Fibroblast of villous mesenchyme (primary cell): Measurements from ENCODE around the gene PTPRN2. TPM values are rescaled to one million over a fixed set of nuclear protein-coding genes. Genes with fewer than 3 reads are reported as not detected.

Source experiments
- DNase-seq: peaks from one replicate; pipeline ENCODE4 v3.0.0-alpha.2; 2010; ENCODE audit warnings: low read depth
- H3K4me3 ChIP-seq: 2 replicates; pipeline ENCODE4 v1.5.1; 2011; ENCODE audit warnings: low read depth, mild to moderate bottlenecking, low read length
- total RNA-seq: library from RNA; depleted of rRNA; stranded (reverse); fragments of >200 nt; gene quantifications from 2 replicates; pipeline ENCODE4 v1.2.3, GENCODE V29; 2012
- TF ChIP-seq, protein P1 (sequence below): IDR thresholded peaks from 2 replicates; pipeline ENCODE4 v1.5.1; 2012; ENCODE audit warnings: low read depth, mild to moderate bottlenecking, low read length; ENCODE audit not compliant: insufficient read depth

Gene PTPRN2
- total RNA-seq, 1 donor = not detected

DNA sequence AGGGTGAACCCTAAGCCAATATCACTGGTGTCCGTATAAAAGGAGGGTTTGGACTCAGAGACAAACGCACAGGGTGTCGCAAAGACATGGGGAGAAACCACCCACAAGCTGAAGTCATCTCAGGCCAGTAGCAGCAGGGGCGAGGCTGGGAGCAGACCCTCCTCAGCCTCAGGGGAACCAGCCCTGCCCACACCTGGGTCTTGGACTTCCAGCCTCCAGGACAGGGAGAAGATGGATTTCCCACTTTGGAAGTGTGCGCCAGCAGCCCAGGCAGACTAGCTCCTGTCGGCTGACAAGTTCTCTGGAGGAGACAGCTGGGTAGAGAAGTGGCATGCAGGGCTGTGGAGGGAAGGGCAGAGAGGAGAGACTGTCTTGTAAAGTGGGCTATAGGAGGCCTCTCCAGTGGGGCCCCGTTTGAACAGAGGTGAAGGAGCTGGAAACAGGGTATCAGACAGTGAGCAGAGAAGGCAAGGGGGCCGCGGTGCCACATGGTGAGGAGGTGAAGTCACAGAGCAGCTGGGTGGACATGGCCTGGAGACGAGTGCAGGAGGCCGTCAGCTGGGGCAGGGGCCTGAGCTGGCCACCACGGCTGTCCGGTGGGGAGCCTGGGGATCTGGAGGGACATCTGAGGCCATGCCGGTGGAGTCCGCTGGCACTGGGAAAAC lies 475.6 kb downstream of the PTPRN2 start:
- TF ChIP-seq, protein P1, sequence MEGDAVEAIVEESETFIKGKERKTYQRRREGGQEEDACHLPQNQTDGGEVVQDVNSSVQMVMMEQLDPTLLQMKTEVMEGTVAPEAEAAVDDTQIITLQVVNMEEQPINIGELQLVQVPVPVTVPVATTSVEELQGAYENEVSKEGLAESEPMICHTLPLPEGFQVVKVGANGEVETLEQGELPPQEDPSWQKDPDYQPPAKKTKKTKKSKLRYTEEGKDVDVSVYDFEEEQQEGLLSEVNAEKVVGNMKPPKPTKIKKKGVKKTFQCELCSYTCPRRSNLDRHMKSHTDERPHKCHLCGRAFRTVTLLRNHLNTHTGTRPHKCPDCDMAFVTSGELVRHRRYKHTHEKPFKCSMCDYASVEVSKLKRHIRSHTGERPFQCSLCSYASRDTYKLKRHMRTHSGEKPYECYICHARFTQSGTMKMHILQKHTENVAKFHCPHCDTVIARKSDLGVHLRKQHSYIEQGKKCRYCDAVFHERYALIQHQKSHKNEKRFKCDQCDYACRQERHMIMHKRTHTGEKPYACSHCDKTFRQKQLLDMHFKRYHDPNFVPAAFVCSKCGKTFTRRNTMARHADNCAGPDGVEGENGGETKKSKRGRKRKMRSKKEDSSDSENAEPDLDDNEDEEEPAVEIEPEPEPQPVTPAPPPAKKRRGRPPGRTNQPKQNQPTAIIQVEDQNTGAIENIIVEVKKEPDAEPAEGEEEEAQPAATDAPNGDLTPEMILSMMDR = no peak
- no peak for DNase-seq
- H3K4me3 ChIP-seq = no peak overlapping the region

GRCh38 chr7:158111049-158111751 lies 476.4 kb downstream of the PTPRN2 start:
- no peak for DNase-seq
- TF ChIP-seq, protein P1 = no peak
- no peak overlapping the region for H3K4me3 ChIP-seq

DNA sequence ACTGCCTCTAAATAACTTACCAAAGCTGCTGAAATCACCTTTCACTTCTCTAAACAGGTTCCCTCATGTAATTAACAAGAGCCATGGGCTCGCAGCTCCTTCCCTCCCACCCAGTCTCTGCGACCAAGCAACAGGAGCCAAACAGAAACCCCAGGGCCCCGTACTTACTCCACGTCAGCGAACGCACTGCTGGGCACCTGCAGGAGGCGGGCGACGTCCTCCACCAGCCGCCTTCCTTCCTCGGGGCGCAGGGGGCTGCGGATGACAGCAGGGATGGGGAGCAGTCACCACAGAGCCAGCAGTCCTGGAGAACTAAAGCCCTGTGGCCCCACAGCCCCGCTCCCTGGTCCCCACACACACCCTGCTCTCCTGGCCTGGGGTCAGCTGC lies 477.0 kb downstream of the PTPRN2 start:
- H3K4me3 ChIP-seq = no peak overlapping the region
- DNase-seq = no peak
- TF ChIP-seq, protein P1 = no peak

GRCh38 chr7:158110034-158110590 lies 477.5 kb downstream of the PTPRN2 start:
- TF ChIP-seq, protein P1 = no peak
- no peak overlapping the region for H3K4me3 ChIP-seq
- DNase-seq = no peak

DNA sequence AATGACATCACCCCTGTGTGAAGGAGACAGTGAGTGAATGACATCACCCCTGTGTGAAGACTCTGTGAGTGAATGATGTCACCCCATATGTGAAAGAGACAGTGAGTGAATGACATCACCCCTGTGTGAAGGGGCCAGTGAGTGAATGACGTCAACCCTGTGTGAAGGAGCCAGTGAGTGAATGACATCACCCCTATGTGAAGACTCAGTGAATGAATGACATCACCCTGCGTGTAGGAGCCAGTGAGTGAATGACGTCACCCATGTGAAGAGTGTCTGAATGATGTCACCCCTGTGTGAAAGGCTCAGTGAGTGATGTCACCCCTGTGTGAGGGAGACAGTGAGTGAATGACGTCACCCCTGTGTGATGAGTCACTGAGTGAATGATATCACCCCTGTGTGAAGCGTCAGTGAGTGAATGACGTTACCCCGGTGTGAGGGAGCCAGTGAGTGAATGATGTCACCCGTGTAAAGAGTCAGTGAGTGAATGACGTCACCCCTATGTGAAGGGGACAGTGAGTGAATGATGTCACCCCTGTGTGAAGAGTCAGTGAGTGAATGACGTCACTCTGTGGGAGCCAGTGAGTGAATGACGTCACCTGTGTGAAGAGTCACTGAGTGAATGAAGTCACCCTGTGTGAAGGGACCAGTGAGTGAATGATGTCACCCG lies 478.1 kb downstream of the PTPRN2 start:
- H3K4me3 ChIP-seq = no peak overlapping the region
- DNase-seq = no peak
- TF ChIP-seq, protein P1 = no peak

DNA sequence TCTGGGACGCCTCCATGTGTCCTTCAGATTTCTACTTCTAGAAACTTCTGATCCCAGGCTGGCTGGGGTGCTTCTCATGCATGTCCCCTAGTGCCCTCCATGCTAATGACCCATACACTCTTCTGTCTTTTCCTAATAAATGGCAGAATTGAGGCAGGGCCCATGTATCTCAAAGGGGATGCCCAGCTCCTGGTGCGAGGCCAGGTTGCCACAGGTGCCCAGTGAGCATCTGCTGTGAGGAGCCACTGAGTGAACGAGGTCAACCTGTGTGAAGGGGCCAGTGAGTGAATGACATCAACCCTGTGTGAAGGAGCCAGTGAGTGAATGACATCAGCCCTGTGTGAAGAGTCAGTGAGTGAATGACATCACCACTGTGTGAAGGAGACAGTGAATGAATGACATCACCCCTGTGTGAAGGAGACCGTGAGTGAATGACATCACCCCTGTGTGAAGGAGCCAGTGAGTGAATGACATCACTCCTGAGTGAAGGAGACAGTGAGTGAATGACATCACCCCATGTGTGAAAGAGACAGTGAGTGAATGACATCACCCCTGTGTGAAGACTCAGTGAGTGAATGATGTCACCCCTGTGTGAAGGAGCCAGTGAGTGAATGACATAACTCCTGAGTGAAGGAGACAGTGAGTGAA lies 478.9 kb downstream of the PTPRN2 start:
- TF ChIP-seq, protein P1 = no peak

More for the DNA sequence above, 478.9 kb downstream of the PTPRN2 start:
- DNase-seq = no peak
- no peak overlapping the region for H3K4me3 ChIP-seq
